Transverse colon (tissue), 4 donors: ENCODE measurements around the gene PLXNA3. TPM values are rescaled to one million over a fixed set of nuclear protein-coding genes. Genes with fewer than 3 reads are reported as not detected.
A peak's percentile ranks its signal among the peaks of the same experiment; 100 is the strongest.

Experiments used
- DNase-seq: peaks from one replicate; pipeline ENCODE4 v3.0.0-alpha.2; 2019
- H3K27ac ChIP-seq, 4 donors: fragments of 200-600 bp; sonication (generic); 2 replicates each; pipeline ENCODE4 v1.5.1; 2016 to 2018; ENCODE audit warnings: inconsistent platforms in 4 of 4
- H3K27me3 ChIP-seq: fragments of 200-600 bp; sonication (generic); 2 replicates; pipeline ENCODE4 v1.5.1; 2017; ENCODE audit warnings: inconsistent platforms
- H3K36me3 ChIP-seq, 4 donors: fragments of 200-600 bp; sonication (generic); 2 replicates each; pipeline ENCODE4 v1.5.1; 2017 to 2019; ENCODE audit warnings: inconsistent platforms in 4 of 4
- H3K4me1 ChIP-seq, 4 donors: fragments of 200-600 bp; sonication (generic); 2 replicates each; pipeline ENCODE4 v1.5.1; 2017 to 2020; ENCODE audit warnings: inconsistent platforms in 4 of 4
- H3K4me3 ChIP-seq, 4 donors: fragments of 200-600 bp; sonication (generic); 1 replicate in 1 of 4; 2 replicates in 3 of 4; pipeline versions ENCODE4 v1.5.1 to v1.6.1; 2017 to 2019; ENCODE audit warnings: inconsistent platforms in 4 of 4
- H3K9me3 ChIP-seq, 2 donors: fragments of 200-600 bp; sonication (generic); 2 replicates each; pipeline ENCODE4 v1.5.1; 2017 to 2019; ENCODE audit warnings: inconsistent platforms in 2 of 2
- EP300 ChIP-seq: sonication (generic); formaldehyde crosslinking; IDR thresholded peaks from one replicate; pipeline ENCODE4 v1.6.1; 2017; ENCODE audit warnings: antibody characterized with exemption, low read depth
- POLR2A ChIP-seq: fragments of 450-650 bp; IDR thresholded peaks from one replicate; pipeline ENCODE4 v1.6.1; 2016; ENCODE audit warnings: antibody characterized with exemption, mild to moderate bottlenecking, moderate library complexity
- POLR2AphosphoS5 ChIP-seq, 3 donors: sonication (generic); formaldehyde crosslinking; IDR thresholded peaks; one replicate each; pipeline ENCODE4 v1.6.1; 2016; ENCODE audit warnings: antibody characterized with exemption in 3 of 3
- WGBS, 2 donors: methylation state at CpG; one replicate each; pipeline ENCODE4 v1.1.5; 2018; ENCODE audit warnings: low coverage in 1 of 2; 5-methylcytosine and 5-hydroxymethylcytosine counted together
- in situ Hi-C, 4 donors: fragments of 200-750 bp; cut with MboI; loops; one replicate each; pipeline versions ENCODE4 v1.15.0 to v1.15.1; 2017; ENCODE audit warnings: low sequenced_read_pairs in 3 of 4, low pct_ligation_motif_present in 1 of 4, low pct_unique_long_range_greater_than_20kb in 1 of 4
- intact Hi-C: fragments of 100-400 bp; cut with DNase I; formaldehyde crosslinking; loops from one replicate; pipeline ENCODE4 v1.15.1; 2023; ENCODE audit warnings: low total_unique reads
- total RNA-seq, 4 donors: library from RNA; depleted of rRNA; stranded (reverse); fragments of >200 nt; gene quantifications; one replicate each; pipeline ENCODE4 v1.1.0, GENCODE V29; 2016
- TF ChIP-seq, protein P1 (sequence below), 5 experiments: fragments of 200-600 bp in 3 of 5; fragments of 450-650 bp in 2 of 5; sonication (generic) in 3 of 5; IDR thresholded peaks; 1 replicate in 2 of 5; 2 replicates in 3 of 5; pipeline ENCODE4 v1.5.1; 2016 to 2017; ENCODE audit warnings: antibody characterized with exemption in 5 of 5, inconsistent platforms in 3 of 5, mild to moderate bottlenecking in 2 of 5, moderate library complexity in 1 of 5

The PLXNA3 gene
- total RNA-seq, 4 donors from 2014 or later: 17.3 to 128 (median 52.8) TPM

DNA sequence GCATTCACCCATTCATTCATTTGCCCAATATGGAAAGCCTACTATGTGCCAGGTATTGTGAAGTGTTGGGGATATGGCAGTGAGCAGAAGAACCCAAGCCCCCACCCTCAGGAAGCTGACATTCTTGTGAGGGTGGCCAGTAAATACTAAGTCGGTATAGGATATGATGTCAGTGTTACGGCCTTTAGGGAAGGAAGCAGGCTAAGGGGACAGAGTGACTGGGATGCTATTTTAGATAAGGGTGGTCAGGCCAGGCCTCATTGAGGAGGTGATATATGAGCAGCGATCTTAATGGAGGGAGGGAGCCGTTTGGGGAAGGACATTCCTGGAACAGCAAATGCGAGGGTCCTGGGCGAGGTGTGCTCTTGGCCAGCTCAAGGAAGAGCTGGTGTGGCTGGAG, 27.6 kb upstream of the PLXNA3 start:
- no peak for TF ChIP-seq POLR2A
- in situ Hi-C loops: no loop called here

DNA sequence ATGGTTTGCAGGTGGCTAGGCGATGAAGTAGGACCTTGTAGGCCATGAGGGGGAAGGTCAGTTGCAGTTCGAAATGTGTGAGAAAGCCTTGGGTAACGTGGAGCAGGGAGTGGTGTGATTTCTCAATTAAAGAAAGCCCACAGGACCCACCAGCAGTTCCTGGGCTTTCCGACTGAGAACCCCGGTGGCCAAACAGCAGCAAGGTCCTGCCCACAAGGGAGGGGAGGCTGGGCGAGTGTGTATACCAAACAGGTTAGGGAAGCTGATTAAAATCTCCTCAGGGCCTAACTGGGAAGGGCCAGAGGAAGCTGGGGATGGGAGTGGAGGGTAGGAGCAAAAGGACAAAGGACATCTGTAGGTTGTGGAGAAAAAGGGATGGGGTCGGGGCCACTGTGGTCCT, 27.2 kb upstream of the PLXNA3 start:
- Histone ChIP-seq H3K27ac (peak overlapping the region in 1 of 4 donors; percentile 12), H3K4me3 (no peak overlapping the region), H3K36me3 (no peaks in the 10 kb centered on the region), H3K4me1 (peaks cover 0 to 15% (median 4%) of the 10 kb centered on the region in 4 donors), H3K9me3 (no peaks in the 10 kb centered on the region), H3K27me3 (no peaks in the 10 kb centered on the region)
- DNase-seq: no peak
- in situ Hi-C loops: no loop called here
- intact Hi-C loops: no loop called here
- TF ChIP-seq POLR2A (no peak), POLR2AphosphoS5 (IDR thresholded peaks at IDR 0.05) (no peak), EP300 (no peak)
- TF ChIP-seq, protein P1, sequence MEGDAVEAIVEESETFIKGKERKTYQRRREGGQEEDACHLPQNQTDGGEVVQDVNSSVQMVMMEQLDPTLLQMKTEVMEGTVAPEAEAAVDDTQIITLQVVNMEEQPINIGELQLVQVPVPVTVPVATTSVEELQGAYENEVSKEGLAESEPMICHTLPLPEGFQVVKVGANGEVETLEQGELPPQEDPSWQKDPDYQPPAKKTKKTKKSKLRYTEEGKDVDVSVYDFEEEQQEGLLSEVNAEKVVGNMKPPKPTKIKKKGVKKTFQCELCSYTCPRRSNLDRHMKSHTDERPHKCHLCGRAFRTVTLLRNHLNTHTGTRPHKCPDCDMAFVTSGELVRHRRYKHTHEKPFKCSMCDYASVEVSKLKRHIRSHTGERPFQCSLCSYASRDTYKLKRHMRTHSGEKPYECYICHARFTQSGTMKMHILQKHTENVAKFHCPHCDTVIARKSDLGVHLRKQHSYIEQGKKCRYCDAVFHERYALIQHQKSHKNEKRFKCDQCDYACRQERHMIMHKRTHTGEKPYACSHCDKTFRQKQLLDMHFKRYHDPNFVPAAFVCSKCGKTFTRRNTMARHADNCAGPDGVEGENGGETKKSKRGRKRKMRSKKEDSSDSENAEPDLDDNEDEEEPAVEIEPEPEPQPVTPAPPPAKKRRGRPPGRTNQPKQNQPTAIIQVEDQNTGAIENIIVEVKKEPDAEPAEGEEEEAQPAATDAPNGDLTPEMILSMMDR (IDR thresholded peaks at IDR 0.05): no peak
- 59 to 80% methylated on average over 1 to 7 of the region's 7 CpGs for WGBS, 2 donors

More for the DNA sequence above, 27.6 kb upstream of the PLXNA3 start:
- Histone ChIP-seq H3K4me1 (peaks cover 0 to 15% (median 4%) of the 10 kb centered on the region in 4 donors), H3K9me3 (no peaks in the 10 kb centered on the region), H3K27ac (peak overlapping the region in 1 of 4 donors; percentile 12), H3K4me3 (no peak overlapping the region), H3K27me3 (no peaks in the 10 kb centered on the region), H3K36me3 (no peaks in the 10 kb centered on the region)
- DNase-seq: no peak
- 58 to 90% methylated on average over 4 to 6 of the region's 6 CpGs for WGBS, 2 donors
- intact Hi-C loops: no loop called here

DNA sequence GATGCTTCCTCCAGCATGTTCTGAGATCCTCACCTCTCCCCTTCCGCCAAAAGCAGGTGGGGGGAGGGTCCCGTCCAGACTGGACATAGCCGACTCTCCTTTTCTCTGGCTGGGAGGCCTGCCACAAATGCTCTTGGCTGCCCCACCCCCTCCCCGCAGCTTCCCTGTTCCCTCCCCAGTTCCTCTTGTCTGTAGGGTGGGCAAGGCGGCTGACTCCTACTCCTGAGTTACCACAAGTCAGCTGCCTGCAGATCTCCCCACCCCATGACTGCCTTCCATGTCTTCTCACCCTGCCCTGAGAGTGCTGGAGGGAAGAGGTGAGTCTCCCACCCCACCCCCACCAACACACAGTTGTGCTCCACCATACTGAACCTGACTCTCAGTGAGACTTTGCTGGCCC, 26.7 kb upstream of the PLXNA3 start:
- TF ChIP-seq, protein P1 (IDR thresholded peaks at IDR 0.05): no peak
- TF ChIP-seq POLR2AphosphoS5 (IDR thresholded peaks at IDR 0.05): no peak
- TF ChIP-seq POLR2A: no peak
- no peak for TF ChIP-seq EP300
- in situ Hi-C loops (no loop called here), intact Hi-C loops (no loop called here)
- H3K27ac ChIP-seq: no peak overlapping the region
- no peaks in the 10 kb centered on the region for H3K9me3 ChIP-seq
- no peak overlapping the region for H3K4me3 ChIP-seq
- WGBS, 2 donors: 82% methylated on average over 5 of the region's 5 CpGs; no CpG with 5 or more reads in 1 of the 2 donors
- H3K36me3 ChIP-seq: no peaks in the 10 kb centered on the region
- no peaks in the 10 kb centered on the region for H3K27me3 ChIP-seq
- peaks cover 0 to 17% (median 4%) of the 10 kb centered on the region in 4 donors for H3K4me1 ChIP-seq
- no peak for DNase-seq

DNA sequence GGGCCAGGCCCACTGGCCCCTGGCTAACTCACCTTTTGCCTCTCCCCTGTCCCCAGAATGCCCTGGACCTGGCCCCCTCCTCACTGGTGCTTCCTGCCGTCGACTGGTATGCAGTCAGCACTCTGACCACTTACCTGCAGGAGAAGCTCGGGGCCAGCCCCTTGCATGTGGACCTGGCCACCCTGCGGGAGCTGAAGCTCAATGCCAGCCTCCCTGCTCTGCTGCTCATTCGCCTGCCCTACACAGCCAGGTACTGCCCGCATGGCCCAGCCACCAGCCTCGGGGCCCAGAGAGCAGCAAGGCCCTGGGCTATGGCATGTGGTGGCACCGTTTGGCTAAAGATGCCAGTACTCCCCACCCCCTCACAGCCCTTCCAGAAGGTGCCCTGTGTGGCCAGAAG, 25.9 kb upstream of the PLXNA3 start:
- Histone ChIP-seq H3K4me1 (peaks cover 0 to 18% (median 4%) of the 10 kb centered on the region in 4 donors), H3K9me3 (no peaks in the 10 kb centered on the region), H3K36me3 (no peaks in the 10 kb centered on the region), H3K27me3 (no peaks in the 10 kb centered on the region), H3K27ac (no peak overlapping the region), H3K4me3 (no peak overlapping the region)
- WGBS, 2 donors: 82% methylated on average over 8 of the region's 8 CpGs; no CpG with 5 or more reads in 1 of the 2 donors
- intact Hi-C loops: no loop called here
- TF ChIP-seq POLR2AphosphoS5 (IDR thresholded peaks at IDR 0.05) (no peak), EP300 (no peak), POLR2A (no peak)
- TF ChIP-seq, protein P1 (IDR thresholded peaks at IDR 0.05): no peak
- in situ Hi-C loops: no loop called here
- no peak for DNase-seq

DNA sequence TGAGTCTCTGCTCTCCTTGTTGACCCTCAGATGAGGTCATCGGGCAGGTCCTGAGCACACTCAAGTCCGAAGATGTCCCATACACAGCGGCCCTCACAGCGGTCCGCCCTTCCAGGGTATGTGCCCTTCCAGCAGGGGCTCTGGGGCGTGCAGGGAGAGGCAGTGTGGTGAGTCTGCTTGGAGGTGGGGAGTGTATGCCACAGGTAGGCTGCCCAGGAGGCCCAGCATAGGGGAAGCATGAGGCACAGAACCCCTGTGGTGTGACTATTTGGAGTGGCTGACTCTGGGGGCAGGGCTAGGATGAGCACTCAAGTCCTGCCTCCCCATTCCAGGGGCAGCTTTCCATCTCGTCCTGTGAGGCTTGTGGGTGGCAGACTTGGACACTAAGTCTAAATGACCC, 24.5 kb upstream of the PLXNA3 start:
- no peak overlapping the region for H3K27ac ChIP-seq
- TF ChIP-seq EP300 (no peak), POLR2A (no peak), POLR2AphosphoS5 (IDR thresholded peaks at IDR 0.05) (no peak)
- TF ChIP-seq, protein P1 (IDR thresholded peaks at IDR 0.05): no peak
- H3K9me3 ChIP-seq: no peaks in the 10 kb centered on the region
- in situ Hi-C loops: no loop called here
- H3K36me3 ChIP-seq: no peaks in the 10 kb centered on the region
- no peaks in the 10 kb centered on the region for H3K27me3 ChIP-seq
- DNase-seq: no peak
- no peak overlapping the region for H3K4me3 ChIP-seq
- intact Hi-C loops: no loop called here
- peaks cover 2 to 23% (median 5%) of the 10 kb centered on the region in 4 donors for H3K4me1 ChIP-seq
- WGBS, 2 donors: 88% methylated on average over 7 of the region's 7 CpGs; no CpG with 5 or more reads in 1 of the 2 donors
